Skin epidermis (tissue), 12 donors: Measurements from ENCODE around the gene SIAE.

Experiments
- H3K27ac ChIP-seq, 21 experiments: fragments of 200-600 bp; sonication (generic) in 11 of 21; one replicate each; pipeline ENCODE4 v1.5.0; 2020; ENCODE audit warnings: mild to moderate bottlenecking in 3 of 21, inconsistent platforms in 2 of 21, moderate library complexity in 2 of 21
- H3K4me3 ChIP-seq, 7 experiments: fragments of 200-600 bp; sonication (generic) in 2 of 7; one replicate each; pipeline ENCODE4 v1.5.0; 2020; ENCODE audit warnings: inconsistent platforms in 2 of 7, mild to moderate bottlenecking in 2 of 7, moderate library complexity in 1 of 7

The SIAE gene, protein sequence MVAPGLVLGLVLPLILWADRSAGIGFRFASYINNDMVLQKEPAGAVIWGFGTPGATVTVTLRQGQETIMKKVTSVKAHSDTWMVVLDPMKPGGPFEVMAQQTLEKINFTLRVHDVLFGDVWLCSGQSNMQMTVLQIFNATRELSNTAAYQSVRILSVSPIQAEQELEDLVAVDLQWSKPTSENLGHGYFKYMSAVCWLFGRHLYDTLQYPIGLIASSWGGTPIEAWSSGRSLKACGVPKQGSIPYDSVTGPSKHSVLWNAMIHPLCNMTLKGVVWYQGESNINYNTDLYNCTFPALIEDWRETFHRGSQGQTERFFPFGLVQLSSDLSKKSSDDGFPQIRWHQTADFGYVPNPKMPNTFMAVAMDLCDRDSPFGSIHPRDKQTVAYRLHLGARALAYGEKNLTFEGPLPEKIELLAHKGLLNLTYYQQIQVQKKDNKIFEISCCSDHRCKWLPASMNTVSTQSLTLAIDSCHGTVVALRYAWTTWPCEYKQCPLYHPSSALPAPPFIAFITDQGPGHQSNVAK

DNA sequence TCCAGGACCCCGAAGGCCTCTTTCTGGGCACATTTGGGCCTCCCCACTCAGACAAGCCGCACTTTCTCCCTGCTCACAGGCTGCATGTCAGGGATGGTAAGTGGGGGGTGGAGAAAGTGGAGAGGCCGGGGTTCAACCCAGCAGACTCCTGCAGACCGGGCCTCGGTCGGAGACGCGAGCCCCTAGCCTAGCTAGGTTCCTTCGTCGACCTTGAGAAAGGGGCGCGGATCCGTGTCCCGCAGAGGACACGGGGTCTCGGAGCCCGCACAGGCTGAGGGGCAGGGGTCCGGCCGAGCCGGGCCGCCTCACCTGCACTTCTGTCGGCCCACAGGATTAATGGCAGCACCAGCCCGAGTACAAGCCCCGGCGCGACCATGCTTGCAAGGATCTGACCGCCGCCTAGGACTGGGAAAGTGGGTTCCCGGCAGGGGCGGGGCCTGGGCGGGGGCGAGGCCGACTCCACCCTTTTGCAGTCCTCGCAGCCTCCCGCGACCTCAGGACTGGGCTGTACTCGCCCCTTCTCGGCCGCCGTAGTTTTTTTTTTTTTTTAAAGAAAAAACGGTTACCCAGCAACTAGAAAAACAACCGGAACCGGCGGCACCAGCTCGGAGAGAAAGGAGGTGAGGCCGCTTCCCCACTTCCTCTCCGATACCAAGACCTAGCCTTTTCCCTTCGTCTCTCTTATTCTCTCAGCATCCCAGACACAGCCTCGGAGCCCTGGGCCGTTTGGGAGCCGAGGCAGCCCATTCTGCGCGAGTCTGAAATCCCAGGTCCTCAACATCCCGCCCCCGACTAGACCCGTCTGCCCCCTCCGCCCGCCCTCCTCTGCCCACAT, at the start of gene SIAE, which contains the start of gene SPA17:
Gene SIAE (minus strand): TSS at position 407 of the 835 bp plus-strand sequence. CDS start 31 bp downstream, at position 376.
Gene SPA17 (plus strand): TSS at position 572 of the 835 bp plus-strand sequence. CDS start 1,361 bp downstream, outside the sequence.
- H3K4me3 ChIP-seq = peak within 1 kb of the TSS; percentile 51 to 74 (median 60)

GRCh38 chr11:124722176-124722575, 48.6 kb upstream of the SIAE start:
- no peak overlapping the region for H3K27ac ChIP-seq

More for the DNA sequence above, at the start of gene SIAE, which contains the start of gene SPA17:
- peak within 1 kb of the TSS; percentile 74 to 97 (median 85) for H3K27ac ChIP-seq

DNA sequence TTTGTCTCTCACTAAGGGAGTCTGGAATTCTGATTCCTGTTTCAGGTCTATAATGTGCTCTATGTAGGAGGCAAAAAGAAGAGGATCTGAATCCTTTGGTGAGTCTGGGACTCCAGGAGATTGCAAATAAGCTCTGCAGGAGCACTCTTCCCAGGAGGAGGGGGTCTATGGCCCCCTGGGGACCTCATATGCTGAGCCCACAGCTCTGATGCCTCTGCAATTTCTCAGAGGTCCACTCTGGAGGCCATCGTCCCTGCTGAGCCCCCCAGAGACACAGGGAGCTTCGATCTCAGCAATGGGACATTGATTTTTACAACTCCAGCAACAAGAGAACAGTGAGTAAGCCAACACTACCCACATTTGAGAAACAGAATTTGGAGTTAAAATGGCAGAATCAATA, 46.0 kb upstream of the SIAE start:
- Histone ChIP-seq H3K27ac (no peak overlapping the region), H3K4me3 (no peak overlapping the region)

More at GRCh38 chr11:124722176-124722575, 48.6 kb upstream of the SIAE start:
- H3K4me3 ChIP-seq = no peak overlapping the region

DNA sequence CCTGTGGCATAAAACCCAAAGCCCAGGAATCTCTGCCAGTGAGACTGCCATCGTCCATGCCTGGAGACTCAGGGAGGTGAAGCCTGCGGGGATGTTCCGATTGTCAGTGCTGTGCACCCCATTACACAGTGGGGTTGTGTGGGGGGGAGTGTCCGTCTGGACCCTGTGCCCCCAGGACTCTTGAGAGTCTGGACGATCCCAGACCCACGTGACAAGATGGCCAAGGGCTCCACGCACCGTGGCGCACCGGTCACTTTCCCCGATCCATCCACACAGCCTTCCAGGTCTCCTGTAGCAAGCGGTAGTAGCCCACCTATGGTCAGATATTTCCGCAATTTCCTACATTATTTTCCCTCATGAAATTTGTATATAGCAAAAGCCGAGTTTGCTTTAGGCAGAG, 45.3 kb upstream of the SIAE start:
- H3K4me3 ChIP-seq = no peak overlapping the region
- no peak overlapping the region for H3K27ac ChIP-seq

GRCh38 chr11:124717786-124718651, 44.5 kb upstream of the SIAE start:
- Histone ChIP-seq H3K27ac (no peak overlapping the region), H3K4me3 (peak overlapping the region; percentile 1 to 25 (median 12))

- Histone ChIP-seq H3K4me3 (peak overlapping the region in 3 of 7 experiments; percentile 1 to 12 (median 9)), H3K27ac (no peak overlapping the region)
These were observed 43.9 kb upstream of the SIAE start for GRCh38 chr11:124717421-124717785.

GRCh38 chr11:124716591-124716990, 43.1 kb upstream of the SIAE start:
- H3K4me3 ChIP-seq = no peak overlapping the region
- no peak overlapping the region for H3K27ac ChIP-seq

GRCh38 chr11:124712392-124712791, 38.9 kb upstream of the SIAE start:
- H3K4me3 ChIP-seq = no peak overlapping the region
- no peak overlapping the region for H3K27ac ChIP-seq

DNA sequence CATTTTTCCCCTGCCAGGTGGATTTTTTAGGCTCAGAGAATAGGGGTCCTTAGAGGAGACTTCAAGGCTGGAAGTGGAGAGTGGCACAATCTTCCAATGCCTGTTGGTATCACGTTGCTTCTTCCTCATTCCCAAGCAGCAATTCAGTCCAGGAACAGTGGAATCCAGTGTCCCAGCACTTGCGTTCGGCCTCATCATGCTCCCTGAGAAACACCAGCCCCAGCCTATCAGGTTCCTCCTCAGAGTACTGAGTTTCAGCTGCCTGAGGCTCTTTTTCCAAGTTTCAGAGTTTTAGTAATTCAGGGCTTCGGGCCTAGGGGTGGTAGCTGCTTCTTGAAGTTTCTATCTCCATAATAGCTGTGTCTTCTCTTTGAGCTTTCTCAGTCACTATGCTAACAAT, 34.3 kb upstream of the SIAE start:
- Histone ChIP-seq H3K4me3 (no peak overlapping the region), H3K27ac (no peak overlapping the region)

DNA sequence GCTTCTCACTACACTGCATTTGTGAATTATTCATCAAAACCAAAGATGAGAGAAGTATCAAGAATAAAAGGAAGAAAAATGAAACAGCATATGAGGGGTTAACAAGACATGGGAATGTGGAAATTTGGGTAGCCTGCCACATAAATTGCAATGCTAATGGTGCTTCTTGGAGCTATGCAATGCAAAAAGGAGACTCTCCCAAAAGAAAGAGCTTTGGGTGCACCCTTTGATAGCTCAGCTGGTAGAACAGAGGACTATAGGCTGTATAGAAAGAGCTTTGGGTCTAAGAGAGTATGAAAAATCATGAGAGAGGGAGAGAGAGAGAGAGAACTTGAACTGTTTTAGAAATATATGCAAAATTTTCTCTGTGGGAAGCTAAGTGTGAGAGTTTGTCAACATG, 26.5 kb upstream of the SIAE start:
- H3K4me3 ChIP-seq = no peak overlapping the region

GRCh38 chr11:124699547-124699946, 26.0 kb upstream of the SIAE start:
- H3K27ac ChIP-seq = no peak overlapping the region

More for the DNA sequence above, 26.5 kb upstream of the SIAE start:
- H3K27ac ChIP-seq = no peak overlapping the region

DNA sequence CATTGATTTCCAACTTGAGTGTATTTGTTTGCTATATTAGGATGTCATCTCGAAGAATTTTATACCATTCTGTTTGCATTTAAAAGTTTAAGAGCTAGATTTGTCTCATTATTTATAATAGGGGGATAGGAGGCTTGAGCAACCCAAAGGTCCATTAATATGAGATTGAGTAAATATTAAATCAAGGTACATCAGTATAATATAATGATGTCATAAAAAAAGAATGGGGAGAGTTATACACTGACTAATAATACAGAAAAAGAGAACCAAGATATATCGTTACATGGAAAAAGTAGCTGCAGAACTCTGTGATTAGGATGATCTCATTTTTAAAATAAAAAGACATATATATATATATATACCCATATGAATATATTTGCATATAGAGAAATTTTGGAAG, 19.6 kb upstream of the SIAE start:
- H3K4me3 ChIP-seq = no peak overlapping the region
- no peak overlapping the region for H3K27ac ChIP-seq

More at GRCh38 chr11:124699547-124699946, 26.0 kb upstream of the SIAE start:
- H3K4me3 ChIP-seq = no peak overlapping the region

DNA sequence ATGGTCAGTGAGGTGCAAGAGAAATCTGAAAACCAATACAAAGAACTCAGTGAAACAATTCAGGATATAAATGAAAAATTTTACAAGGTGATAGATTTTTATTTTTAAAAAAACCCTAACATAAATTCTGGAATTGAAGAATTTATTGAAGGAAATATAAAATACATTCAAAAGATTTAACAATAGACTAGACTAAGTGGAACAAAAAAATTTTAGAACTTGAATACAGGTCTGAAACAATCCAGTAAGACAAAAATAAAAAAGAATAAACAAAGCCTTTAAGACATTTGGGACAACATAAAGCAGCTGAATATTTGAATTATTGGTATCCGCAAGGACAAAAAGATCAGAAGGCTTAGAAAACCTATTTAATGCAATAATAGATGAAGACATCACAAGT, 8.9 kb upstream of the SIAE start:
- no peak overlapping the region for H3K4me3 ChIP-seq
- H3K27ac ChIP-seq = no peak overlapping the region

- no peak overlapping the region for H3K27ac ChIP-seq
- H3K4me3 ChIP-seq = no peak overlapping the region
These were observed 7.9 kb upstream of the SIAE start for GRCh38 chr11:124681421-124681820.

DNA sequence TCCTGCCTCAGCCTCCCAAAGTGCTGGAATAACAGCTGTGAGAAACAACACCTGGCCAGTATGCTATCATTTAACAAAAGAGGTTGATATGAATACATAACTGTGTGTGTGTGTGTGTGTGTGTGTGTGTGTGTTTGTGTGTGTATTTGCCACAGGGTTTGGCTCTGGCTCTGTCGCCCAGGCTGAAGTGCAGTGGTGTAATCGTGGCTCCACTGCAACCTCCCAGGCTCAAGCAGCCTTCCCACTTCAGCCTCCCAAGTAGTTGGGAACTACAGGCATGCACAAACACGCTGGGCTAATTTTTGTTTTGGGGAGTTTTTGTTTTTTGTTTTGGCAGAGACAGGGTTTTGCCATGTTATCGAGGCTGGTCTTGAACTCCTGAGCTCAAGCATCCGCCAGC, 4.9 kb upstream of the SIAE start:
- Histone ChIP-seq H3K4me3 (no peak overlapping the region), H3K27ac (no peak overlapping the region)

- no peak overlapping the region for H3K4me3 ChIP-seq
These were observed 2.8 kb upstream of the SIAE start for GRCh38 chr11:124676386-124676785.

DNA sequence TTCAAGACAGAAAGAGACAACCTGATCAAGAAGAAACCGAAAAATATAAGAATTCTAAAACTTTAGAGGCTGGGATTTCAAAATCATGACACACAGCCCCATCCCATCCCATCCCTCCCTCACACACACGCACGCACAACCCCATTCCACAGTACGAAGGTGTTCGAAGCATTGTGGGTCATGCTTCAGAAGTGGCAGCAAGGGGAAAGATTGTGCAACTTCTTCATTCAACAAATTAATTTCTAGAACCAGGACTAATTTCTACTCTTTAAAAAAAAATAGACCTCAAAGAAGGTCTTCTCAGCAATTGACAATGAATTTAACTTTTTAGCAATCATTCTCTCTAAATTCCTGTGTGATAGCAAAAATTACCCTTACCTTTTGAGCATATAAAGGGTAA, 1.0 kb upstream of the SIAE start:
- Histone ChIP-seq H3K4me3 (peak overlapping the region in 4 of 7 experiments; percentile 57 to 73 (median 62)), H3K27ac (peak overlapping the region in 12 of 21 experiments; percentile 80 to 97 (median 88))

More at GRCh38 chr11:124676386-124676785, 2.8 kb upstream of the SIAE start:
- peak overlapping the region in 3 of 21 experiments; percentile 13 to 51 (median 26) for H3K27ac ChIP-seq

DNA sequence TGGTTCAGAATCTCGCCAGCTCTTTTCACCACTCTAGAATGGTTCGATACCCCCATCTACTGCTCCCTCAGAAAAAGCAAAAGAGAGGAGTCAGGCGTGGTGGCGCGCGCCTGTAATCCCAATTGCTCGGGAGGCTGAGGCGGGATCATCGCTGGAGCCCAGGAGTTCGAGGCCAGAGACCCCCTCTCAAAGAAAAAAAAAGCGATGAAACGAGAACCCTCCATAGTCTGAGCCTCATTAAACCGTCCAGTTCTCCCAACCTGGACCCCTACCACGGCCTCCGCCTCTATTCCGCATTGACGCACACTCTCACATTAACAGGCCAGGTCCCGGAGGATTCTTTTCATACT, 604 bp upstream of the SIAE start:
- peak overlapping the region; percentile 51 to 74 (median 60) for H3K4me3 ChIP-seq
- H3K27ac ChIP-seq = peak overlapping the region; percentile 44 to 97 (median 85)

GRCh38 chr11:124672536-124673215, 863 bp downstream of the SIAE start:
- Histone ChIP-seq H3K4me3 (peak overlapping the region; percentile 51 to 74 (median 60)), H3K27ac (peak overlapping the region; percentile 68 to 97 (median 85))
